ENCODE results near the gene TMEM184C. TPM values are rescaled to one million over a fixed set of nuclear protein-coding genes. Genes with fewer than 3 reads are reported as not detected.

Gene TMEM184C
- total RNA-seq (14.4 TPM), polyA plus RNA-seq (8.2 TPM)
- long read RNA-seq, donor 1, full-length matches to known transcripts = 1 of 1 reads
- long read RNA-seq, donor 1, partial matches to known transcripts = 0 of 1 reads
- long read RNA-seq, donor 1, other reads (novel, unspliced or antisense) = 0 of 1 reads
- long read RNA-seq, donor 2 = 0 reads
- long read RNA-seq, donor 3, full-length matches to known transcripts = 3 of 3 reads
- long read RNA-seq, donor 3, partial matches to known transcripts = 0 of 3 reads
- long read RNA-seq, donor 3, other reads (novel, unspliced or antisense) = 0 of 3 reads
- long read RNA-seq, donor 4, full-length matches to known transcripts = 1 of 1 reads
- long read RNA-seq, donor 4, partial matches to known transcripts = 0 of 1 reads
- long read RNA-seq, donor 4, other reads (novel, unspliced or antisense) = 0 of 1 reads
- long read RNA-seq, donor 5, full-length matches to known transcripts = 14 of 14 reads
- long read RNA-seq, donor 5, partial matches to known transcripts = 0 of 14 reads
- long read RNA-seq, donor 5, other reads (novel, unspliced or antisense) = 0 of 14 reads
- long read RNA-seq, donor 6, full-length matches to known transcripts = 4 of 4 reads
- long read RNA-seq, donor 6, partial matches to known transcripts = 0 of 4 reads
- long read RNA-seq, donor 6, other reads (novel, unspliced or antisense) = 0 of 4 reads
- long read RNA-seq, donor 7, full-length matches to known transcripts = 4 of 34 reads
- long read RNA-seq, donor 7, partial matches to known transcripts = 30 of 34 reads
- long read RNA-seq, donor 7, other reads (novel, unspliced or antisense) = 0 of 34 reads
- long read RNA-seq, donor 8 = 0 reads
- long read RNA-seq, donor 9, full-length matches to known transcripts = 3 of 3 reads
- long read RNA-seq, donor 9, partial matches to known transcripts = 0 of 3 reads
- long read RNA-seq, donor 9, other reads (novel, unspliced or antisense) = 0 of 3 reads
- long read RNA-seq, donor 10, full-length matches to known transcripts = 5 of 5 reads
- long read RNA-seq, donor 10, partial matches to known transcripts = 0 of 5 reads
- long read RNA-seq, donor 10, other reads (novel, unspliced or antisense) = 0 of 5 reads

DNA sequence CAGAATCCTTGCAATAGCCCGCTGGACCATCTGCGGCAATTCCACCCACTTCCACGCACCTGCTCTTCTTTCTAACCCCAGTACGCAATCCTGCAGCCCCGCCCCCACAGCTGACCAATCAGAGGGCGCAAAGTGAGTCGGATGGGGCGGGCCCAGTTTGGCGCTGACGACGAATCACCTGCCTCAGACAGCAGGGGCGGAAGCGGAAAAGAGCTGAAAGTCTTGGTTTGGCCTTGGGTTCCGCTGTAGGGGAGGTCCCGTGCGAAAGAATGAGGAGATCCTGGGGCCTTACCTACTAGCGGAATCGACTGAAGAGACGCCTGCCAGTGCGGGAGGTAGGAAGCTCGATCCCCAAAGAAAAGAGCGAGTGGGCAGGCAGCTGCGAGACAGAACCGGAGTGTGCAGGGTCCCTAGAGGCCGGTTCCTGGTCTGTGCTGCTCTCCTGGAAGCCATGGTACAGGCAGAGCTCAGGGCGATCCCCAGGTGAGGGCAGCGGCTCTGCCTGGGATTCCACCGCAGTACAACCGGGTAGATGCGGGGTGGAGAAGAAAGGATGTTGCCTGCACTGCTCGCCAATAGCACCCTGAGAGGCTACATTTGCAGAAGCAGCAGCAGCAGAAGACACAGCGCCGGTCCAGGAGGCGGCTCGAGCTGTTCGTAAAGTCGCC is at the start of gene TMEM184C:
TSS of gene TMEM184C (plus strand) at position 225 of the 668 bp plus-strand sequence. CDS start 560 bp downstream, outside the sequence.
- H3K4me3 ChIP-seq (ENCODE audit: low read length in 2 of 2) = peak within 1 kb of the TSS; percentile 71 to 77
- H3K27me3 ChIP-seq (ENCODE audit: control insufficient read depth in 2 of 2, insufficient read depth in 1 of 2, low read length in 1 of 2) = peaks cover 0 to 5% of the 10 kb centered on the region in 2 donors
- H3K27ac ChIP-seq (ENCODE audit: low read depth in 1 of 2, low read length in 1 of 2) = peak within 1 kb of the TSS; percentile 94 to 97
- no peaks in the 10 kb centered on the region for H3K9me3 ChIP-seq (ENCODE audit: control insufficient read depth in 2 of 2, insufficient read depth in 1 of 2, low read length in 1 of 2)
- peak; percentile 91 to 99 (median 96) for DNase-seq (ENCODE audit: low read depth in 6 of 9, low spot score in 9 of 9)
- H3K36me3 ChIP-seq (ENCODE audit: control insufficient read depth in 2 of 2, insufficient read depth in 2 of 2, low read length in 1 of 2) = peaks cover 0 to 11% of the 10 kb centered on the region in 2 donors
- under 1% methylated on average over 37 of the region's 37 CpGs for WGBS
- H3K4me1 ChIP-seq (ENCODE audit: control insufficient read depth in 2 of 2, insufficient read depth in 2 of 2, low read length in 2 of 2) = peaks cover 10 to 11% of the 10 kb centered on the region in 2 donors

- no peak overlapping the region for H3K4me3 ChIP-seq (ENCODE audit: low read length in 2 of 2)
Measured at GRCh38 chr4:147570616-147571015, 46.6 kb upstream of the TMEM184C start.

GRCh38 chr4:147571036-147571770 is 46.0 kb upstream of the TMEM184C start:
- no peak overlapping the region for H3K27ac ChIP-seq (ENCODE audit: low read depth in 1 of 2, low read length in 1 of 2)
- 83% methylated on average over 5 of the region's 5 CpGs for WGBS
- H3K4me1 ChIP-seq (ENCODE audit: control insufficient read depth in 2 of 2, insufficient read depth in 2 of 2, low read length in 2 of 2) = no peaks in the 10 kb centered on the region

More at GRCh38 chr4:147570616-147571015, 46.6 kb upstream of the TMEM184C start:
- Histone ChIP-seq H3K36me3 (ENCODE audit: control insufficient read depth in 2 of 2, insufficient read depth in 2 of 2, low read length in 1 of 2) (no peaks in the 10 kb centered on the region), H3K27ac (ENCODE audit: low read depth in 1 of 2, low read length in 1 of 2) (no peak overlapping the region), H3K27me3 (ENCODE audit: control insufficient read depth in 2 of 2, insufficient read depth in 1 of 2, low read length in 1 of 2) (no peaks in the 10 kb centered on the region), H3K4me1 (ENCODE audit: control insufficient read depth in 2 of 2, insufficient read depth in 2 of 2, low read length in 2 of 2) (no peaks in the 10 kb centered on the region), H3K9me3 (ENCODE audit: control insufficient read depth in 2 of 2, insufficient read depth in 1 of 2, low read length in 1 of 2) (no peaks in the 10 kb centered on the region)
- 74% methylated on average over 4 of the region's 4 CpGs for WGBS
- no peak for DNase-seq (ENCODE audit: low read depth in 6 of 9, low spot score in 9 of 9)

GRCh38 chr4:147576084-147576483 is 41.1 kb upstream of the TMEM184C start:
- H3K4me3 ChIP-seq (ENCODE audit: low read length in 2 of 2) = no peak overlapping the region
- H3K9me3 ChIP-seq (ENCODE audit: control insufficient read depth in 2 of 2, insufficient read depth in 1 of 2, low read length in 1 of 2) = no peaks in the 10 kb centered on the region
- 72% methylated on average over 3 of the region's 3 CpGs for WGBS

More at GRCh38 chr4:147571036-147571770, 46.0 kb upstream of the TMEM184C start:
- Histone ChIP-seq H3K4me3 (ENCODE audit: low read length in 2 of 2) (no peak overlapping the region), H3K36me3 (ENCODE audit: control insufficient read depth in 2 of 2, insufficient read depth in 2 of 2, low read length in 1 of 2) (no peaks in the 10 kb centered on the region), H3K27me3 (ENCODE audit: control insufficient read depth in 2 of 2, insufficient read depth in 1 of 2, low read length in 1 of 2) (no peaks in the 10 kb centered on the region), H3K9me3 (ENCODE audit: control insufficient read depth in 2 of 2, insufficient read depth in 1 of 2, low read length in 1 of 2) (no peaks in the 10 kb centered on the region)
- DNase-seq (ENCODE audit: low read depth in 6 of 9, low spot score in 9 of 9) = no peak

GRCh38 chr4:147578051-147578476 is 39.1 kb upstream of the TMEM184C start:
- Histone ChIP-seq H3K27ac (ENCODE audit: low read depth in 1 of 2, low read length in 1 of 2) (no peak overlapping the region), H3K27me3 (ENCODE audit: control insufficient read depth in 2 of 2, insufficient read depth in 1 of 2, low read length in 1 of 2) (no peaks in the 10 kb centered on the region), H3K4me1 (ENCODE audit: control insufficient read depth in 2 of 2, insufficient read depth in 2 of 2, low read length in 2 of 2) (no peaks in the 10 kb centered on the region), H3K36me3 (ENCODE audit: control insufficient read depth in 2 of 2, insufficient read depth in 2 of 2, low read length in 1 of 2) (no peaks in the 10 kb centered on the region), H3K9me3 (ENCODE audit: control insufficient read depth in 2 of 2, insufficient read depth in 1 of 2, low read length in 1 of 2) (no peaks in the 10 kb centered on the region), H3K4me3 (ENCODE audit: low read length in 2 of 2) (no peak overlapping the region)
- no peak for DNase-seq (ENCODE audit: low read depth in 6 of 9, low spot score in 9 of 9)
- whole genome bisulfite sequencing = 95% methylated on average over 6 of the region's 6 CpGs

More at GRCh38 chr4:147576084-147576483, 41.1 kb upstream of the TMEM184C start:
- H3K27me3 ChIP-seq (ENCODE audit: control insufficient read depth in 2 of 2, insufficient read depth in 1 of 2, low read length in 1 of 2) = no peaks in the 10 kb centered on the region
- H3K27ac ChIP-seq (ENCODE audit: low read depth in 1 of 2, low read length in 1 of 2) = no peak overlapping the region
- H3K4me1 ChIP-seq (ENCODE audit: control insufficient read depth in 2 of 2, insufficient read depth in 2 of 2, low read length in 2 of 2) = no peaks in the 10 kb centered on the region
- no peak for DNase-seq (ENCODE audit: low read depth in 6 of 9, low spot score in 9 of 9)
- H3K36me3 ChIP-seq (ENCODE audit: control insufficient read depth in 2 of 2, insufficient read depth in 2 of 2, low read length in 1 of 2) = no peaks in the 10 kb centered on the region

DNA sequence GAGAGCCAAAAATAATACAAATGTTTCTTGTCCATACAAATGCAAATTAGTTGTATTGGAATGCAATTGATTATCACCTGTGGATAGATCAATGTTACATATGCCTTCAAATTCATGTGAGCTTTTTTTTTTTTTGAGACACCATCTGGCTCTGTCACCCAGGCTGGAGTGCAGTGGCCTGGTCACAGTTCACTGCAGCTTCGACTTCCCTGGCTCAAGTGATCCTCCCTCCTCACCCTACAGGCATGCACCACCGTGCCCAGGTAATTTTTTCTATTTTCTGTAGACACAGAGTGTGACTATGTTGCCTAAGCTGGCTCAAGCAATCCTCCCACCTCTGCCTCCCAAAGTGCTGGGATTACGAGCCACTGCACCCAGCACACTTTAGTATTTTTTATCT is 38.6 kb upstream of the TMEM184C start:
- Histone ChIP-seq H3K9me3 (ENCODE audit: control insufficient read depth in 2 of 2, insufficient read depth in 1 of 2, low read length in 1 of 2) (no peaks in the 10 kb centered on the region), H3K27me3 (ENCODE audit: control insufficient read depth in 2 of 2, insufficient read depth in 1 of 2, low read length in 1 of 2) (no peaks in the 10 kb centered on the region), H3K4me1 (ENCODE audit: control insufficient read depth in 2 of 2, insufficient read depth in 2 of 2, low read length in 2 of 2) (no peaks in the 10 kb centered on the region), H3K27ac (ENCODE audit: low read depth in 1 of 2, low read length in 1 of 2) (no peak overlapping the region), H3K36me3 (ENCODE audit: control insufficient read depth in 2 of 2, insufficient read depth in 2 of 2, low read length in 1 of 2) (no peaks in the 10 kb centered on the region), H3K4me3 (ENCODE audit: low read length in 2 of 2) (no peak overlapping the region)
- no peak for DNase-seq (ENCODE audit: low read depth in 6 of 9, low spot score in 9 of 9)
- WGBS = 93% methylated on average over 3 of the region's 3 CpGs

- no peaks in the 10 kb centered on the region for H3K36me3 ChIP-seq (ENCODE audit: control insufficient read depth in 2 of 2, insufficient read depth in 2 of 2, low read length in 1 of 2)
- H3K4me1 ChIP-seq (ENCODE audit: control insufficient read depth in 2 of 2, insufficient read depth in 2 of 2, low read length in 2 of 2) = no peaks in the 10 kb centered on the region
- no peak for DNase-seq (ENCODE audit: low read depth in 6 of 9, low spot score in 9 of 9)
- WGBS = 28% methylated on average over 1 of the region's 1 CpG
- no peaks in the 10 kb centered on the region for H3K27me3 ChIP-seq (ENCODE audit: control insufficient read depth in 2 of 2, insufficient read depth in 1 of 2, low read length in 1 of 2)
- H3K9me3 ChIP-seq (ENCODE audit: control insufficient read depth in 2 of 2, insufficient read depth in 1 of 2, low read length in 1 of 2) = no peaks in the 10 kb centered on the region
- H3K4me3 ChIP-seq (ENCODE audit: low read length in 2 of 2) = no peak overlapping the region
- no peak overlapping the region for H3K27ac ChIP-seq (ENCODE audit: low read depth in 1 of 2, low read length in 1 of 2)
Measured at GRCh38 chr4:147580396-147580795, 36.8 kb upstream of the TMEM184C start.

Data from thymus (tissue), 14 donors.